ENCODE results near the gene ARFGEF2. TPM values are rescaled to one million over a fixed set of nuclear protein-coding genes. Genes with fewer than 3 reads are reported as not detected.

The ARFGEF2 gene
- total and polyA plus RNA-seq, 2 of the 8 experiments (the other 6 are each of a cell fraction or from before 2014, with no cell fraction given): 8.1 to 21.8 TPM

DNA sequence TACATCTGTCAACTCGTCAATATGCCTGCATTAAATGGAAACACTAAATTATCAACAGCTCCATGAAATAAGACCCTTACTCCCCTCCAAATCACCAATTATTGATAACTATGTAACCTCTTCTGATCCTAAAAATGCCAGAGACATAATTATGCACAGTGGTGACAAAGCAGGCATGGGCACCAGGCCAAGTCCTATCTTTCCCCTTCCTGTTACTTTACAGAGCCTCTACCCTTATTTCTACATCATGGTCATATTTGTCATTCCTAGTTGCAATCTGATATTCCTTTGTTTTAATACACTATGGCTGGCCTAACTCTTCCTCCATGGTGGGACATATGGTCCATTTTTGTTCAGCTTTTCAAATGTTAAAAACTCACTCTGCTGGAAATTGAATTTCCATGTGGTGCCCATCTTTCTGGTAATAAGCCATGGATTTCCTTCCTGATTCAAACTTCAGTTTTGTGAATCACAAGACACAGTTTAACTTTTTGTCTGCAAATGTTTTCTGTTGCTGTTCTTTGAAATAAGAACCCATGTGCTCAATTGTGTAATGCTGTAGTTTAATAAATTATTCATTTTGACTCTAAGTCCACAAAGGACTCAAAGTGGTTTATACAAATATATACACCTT lies 41.8 kb upstream of the ARFGEF2 start:
- H3K9me3 ChIP-seq (ENCODE audit: insufficient read depth in 2 of 2, low read depth in 1 of 2, low read length in 1 of 2): no peaks in the 10 kb centered on the region
- H4K8ac ChIP-seq (ENCODE audit: extremely low read depth, insufficient read depth, low read length): no peak overlapping the region
- FAIRE-seq (no peak), DNase-seq (ENCODE audit: low read depth in 1 of 2, low spot score in 2 of 2) (no peak)
- no peak overlapping the region for H3K18ac ChIP-seq (ENCODE audit: extremely low read depth, low read length)
- H3K36me3 ChIP-seq (ENCODE audit: control insufficient read depth in 2 of 4, insufficient read depth in 4 of 4, low read length in 3 of 4): no peaks in the 10 kb centered on the region
- no peak overlapping the region for H2BK12ac ChIP-seq (ENCODE audit: low read depth, low read length)
- H4K91ac ChIP-seq (replicated peaks; ENCODE audit: insufficient read length, low read length): no peak overlapping the region
- H2BK5ac ChIP-seq (ENCODE audit: low read depth, low read length): no peak overlapping the region
- no peak overlapping the region for H2BK15ac ChIP-seq (ENCODE audit: low read length)
- no peak overlapping the region for H3K4ac ChIP-seq (replicated peaks; ENCODE audit: insufficient read length, low read depth, low read length)
- no peaks in the 10 kb centered on the region for H3K23me2 ChIP-seq (ENCODE audit: low read depth, low read length)
- no peak overlapping the region for H2AK5ac ChIP-seq (ENCODE audit: low read depth, low read length)
- no peaks in the 10 kb centered on the region for H3K79me2 ChIP-seq (ENCODE audit: control insufficient read depth in 1 of 2, insufficient read depth in 2 of 2, low read length in 2 of 2)
- no peak overlapping the region for H3K4me2 ChIP-seq (ENCODE audit: insufficient read depth in 1 of 2, low read depth in 2 of 2, low read length in 2 of 2)
- no peaks in the 10 kb centered on the region for H3K27me3 ChIP-seq (replicated peaks in 1 of 4; ENCODE audit: control insufficient read depth in 3 of 4, extremely low read depth in 1 of 4, insufficient read depth in 3 of 4, low read length in 3 of 4)
- no peak overlapping the region for H3K27ac ChIP-seq (ENCODE audit: low read depth, low read length)
- H3K9ac ChIP-seq (replicated peaks in 1 of 4; ENCODE audit: extremely low read depth in 1 of 4, low read depth in 3 of 4, low read length in 3 of 4): no peak overlapping the region
- no peaks in the 10 kb centered on the region for H4K20me1 ChIP-seq (replicated peaks in 1 of 2; ENCODE audit: control insufficient read depth in 1 of 2, insufficient read depth in 2 of 2, low read length in 2 of 2)
- H3K14ac ChIP-seq (ENCODE audit: insufficient read length): no peak overlapping the region
- no peak overlapping the region for H2BK120ac ChIP-seq (replicated peaks; ENCODE audit: low read depth, low read length)
- ChIA-PET CTCF (ENCODE audit: partially characterized antibody) (interaction anchor here (1.0 to 1.9 kb wide), 3 partner anchors 12 to 259 kb away, joined by 3 to 4 read pairs (median 3); no protein-coding TSS in a partner anchor), POLR2A (ENCODE audit: partially characterized antibody) (no interaction called here)
- H3K23ac ChIP-seq (ENCODE audit: insufficient read length): no peak overlapping the region
- H3K56ac ChIP-seq (replicated peaks; ENCODE audit: insufficient read length, low read depth, low read length): no peak overlapping the region
- H3K4me1 ChIP-seq (replicated peaks in 1 of 4; ENCODE audit: control insufficient read depth in 3 of 4, insufficient read depth in 4 of 4, low read length in 3 of 4): peaks cover 0 to 4% (median 0%) of the 10 kb centered on the region in 4 experiments; a peak in 1 of 7 replicates
- H3K4me3 ChIP-seq (ENCODE audit: extremely low read depth in 1 of 4, insufficient read depth in 2 of 4, low read depth in 3 of 4, low read length in 4 of 4): no peak overlapping the region
- no peaks in the 10 kb centered on the region for H3K79me1 ChIP-seq (ENCODE audit: low read depth, low read length)
- WGBS, 2 experiments (ENCODE audit: extremely low coverage in 1 of 2, insufficient coverage in 1 of 2, insufficient read length in 1 of 2, insufficient replicate concordance in 2 of 2, low coverage in 1 of 2, low lambda C conversion rate in 2 of 2, missing lambda C conversion rate in 1 of 2): 94% methylated on average over 1 of the region's 1 CpG; no CpG with 5 or more reads in 1 of the 2 experiments
- H2BK20ac ChIP-seq (ENCODE audit: low read length): no peak overlapping the region
- H4K5ac ChIP-seq (ENCODE audit: insufficient read length, low read depth, low read length): no peak overlapping the region
- H2AFZ ChIP-seq (ENCODE audit: low read length): no peak overlapping the region
- TF ChIP-seq, protein P1, sequence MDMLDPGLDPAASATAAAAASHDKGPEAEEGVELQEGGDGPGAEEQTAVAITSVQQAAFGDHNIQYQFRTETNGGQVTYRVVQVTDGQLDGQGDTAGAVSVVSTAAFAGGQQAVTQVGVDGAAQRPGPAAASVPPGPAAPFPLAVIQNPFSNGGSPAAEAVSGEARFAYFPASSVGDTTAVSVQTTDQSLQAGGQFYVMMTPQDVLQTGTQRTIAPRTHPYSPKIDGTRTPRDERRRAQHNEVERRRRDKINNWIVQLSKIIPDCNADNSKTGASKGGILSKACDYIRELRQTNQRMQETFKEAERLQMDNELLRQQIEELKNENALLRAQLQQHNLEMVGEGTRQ (IDR thresholded peaks at IDR 0.05; ENCODE audit: low read length): no peak
- TF ChIP-seq, protein P2, sequence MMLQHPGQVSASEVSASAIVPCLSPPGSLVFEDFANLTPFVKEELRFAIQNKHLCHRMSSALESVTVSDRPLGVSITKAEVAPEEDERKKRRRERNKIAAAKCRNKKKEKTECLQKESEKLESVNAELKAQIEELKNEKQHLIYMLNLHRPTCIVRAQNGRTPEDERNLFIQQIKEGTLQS (IDR thresholded peaks at IDR 0.05; ENCODE audit: insufficient read depth, low read depth, low read length): no peak
- no peak for TF ChIP-seq SAP30 (IDR thresholded peaks at IDR 0.05; ENCODE audit: insufficient read depth, insufficient replicate concordance, low read length)
- TF ChIP-seq CHD2 (IDR thresholded peaks at IDR 0.05; ENCODE audit: low read length): no peak
- TF ChIP-seq, protein P3, sequence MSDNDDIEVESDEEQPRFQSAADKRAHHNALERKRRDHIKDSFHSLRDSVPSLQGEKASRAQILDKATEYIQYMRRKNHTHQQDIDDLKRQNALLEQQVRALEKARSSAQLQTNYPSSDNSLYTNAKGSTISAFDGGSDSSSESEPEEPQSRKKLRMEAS (IDR thresholded peaks at IDR 0.05): no peak
- no peak for TF ChIP-seq TBP (IDR thresholded peaks at IDR 0.05; ENCODE audit: low read depth, low read length)
- TF ChIP-seq CHD1 (IDR thresholded peaks at IDR 0.05; ENCODE audit: low read depth, low read length): no peak
- no peak for TF ChIP-seq GABPA (IDR thresholded peaks at IDR 0.05; ENCODE audit: borderline replicate concordance, insufficient read depth, low read length)
- no peak for TF ChIP-seq ASH2L (IDR thresholded peaks at IDR 0.05; ENCODE audit: low read length)

Data from H1 (cell line).